GM23338 (cell line): ENCODE results near the gene NDUFS2. TPM values are rescaled to one million over a fixed set of nuclear protein-coding genes. Genes with fewer than 3 reads are reported as not detected.

Experiments
- ATAC-seq: fragments of 200-7000 bp; cut with Tn5 transposase; 3 replicates; pipeline ENCODE4 v1.9.1; 2020
- DNase-seq: peaks from one replicate; pipeline ENCODE4 v3.0.0-alpha.2; 2015; ENCODE audit warnings: low spot score
- H2AFZ ChIP-seq: fragments of 200-600 bp; sonication (generic); 2 replicates; pipeline ENCODE4 v1.8.0; 2016; ENCODE audit warnings: antibody characterized with exemption, mild to moderate bottlenecking, moderate library complexity
- H3F3A ChIP-seq: fragments of 200-600 bp; sonication (generic); replicated peaks from 2 replicates; pipeline ENCODE4 v1.8.0; 2017; ENCODE audit warnings: antibody characterized with exemption, mixed run types, low read depth
- H3K27ac ChIP-seq: fragments of 200-600 bp; sonication (generic); 2 replicates; pipeline ENCODE4 v1.6.1; 2016; ENCODE audit warnings: low read depth
- H3K27me3 ChIP-seq: fragments of 200-600 bp; sonication (generic); 2 replicates; pipeline ENCODE4 v1.8.0; 2016; ENCODE audit warnings: mild to moderate bottlenecking, mixed run types, moderate library complexity; ENCODE audit not compliant: insufficient read depth
- H3K36me3 ChIP-seq: fragments of 200-600 bp; sonication (generic); 2 replicates; pipeline ENCODE4 v1.8.0; 2016; ENCODE audit warnings: mild to moderate bottlenecking; ENCODE audit not compliant: insufficient read depth
- H3K4me1 ChIP-seq: fragments of 200-600 bp; sonication (generic); 2 replicates; pipeline ENCODE4 v1.8.0; 2016; ENCODE audit warnings: mild to moderate bottlenecking, moderate library complexity; ENCODE audit not compliant: insufficient read depth
- H3K4me2 ChIP-seq: fragments of 200-600 bp; sonication (generic); 2 replicates; pipeline ENCODE4 v1.7.1; 2017; ENCODE audit warnings: mixed run types
- H3K4me3 ChIP-seq: fragments of 200-600 bp; sonication (generic); 2 replicates; pipeline ENCODE4 v1.6.1; 2016; ENCODE audit warnings: mixed run types
- H3K79me2 ChIP-seq: fragments of 200-600 bp; sonication (generic); replicated peaks from 2 replicates; pipeline ENCODE4 v1.8.0; 2017; ENCODE audit warnings: mild to moderate bottlenecking; ENCODE audit not compliant: insufficient read depth
- H3K9me2 ChIP-seq: fragments of 200-600 bp; sonication (generic); 2 replicates; pipeline ENCODE4 v1.8.0; 2017; ENCODE audit not compliant: insufficient read depth
- H4K20me1 ChIP-seq: fragments of 200-600 bp; sonication (generic); replicated peaks from 2 replicates; pipeline ENCODE4 v1.8.0; 2017; ENCODE audit warnings: mild to moderate bottlenecking; ENCODE audit not compliant: insufficient read depth
- H3K27ac Mint-ChIP-seq: 2 replicates; pipeline ENCODE4 v1.8.0; 2020; ENCODE audit warnings: inconsistent platforms, mild to moderate bottlenecking, moderate library complexity, mixed read lengths
- H3K27me3 Mint-ChIP-seq: 3 replicates; pipeline ENCODE4 v1.8.0; 2022; ENCODE audit warnings: low read depth, mild to moderate bottlenecking, moderate library complexity, mixed read lengths, inconsistent platforms; ENCODE audit not compliant: insufficient read depth, poor library complexity
- H3K36me3 Mint-ChIP-seq: 3 replicates; pipeline ENCODE4 v1.8.0; 2021; ENCODE audit warnings: low read depth, mild to moderate bottlenecking, inconsistent platforms, moderate library complexity, mixed read lengths
- H3K4me1 Mint-ChIP-seq: 3 replicates; pipeline ENCODE4 v1.8.0; 2020; ENCODE audit warnings: mild to moderate bottlenecking, inconsistent platforms, mixed read lengths
- H3K4me3 Mint-ChIP-seq: 3 replicates; pipeline ENCODE4 v1.8.0; 2021; ENCODE audit warnings: moderate library complexity, mild to moderate bottlenecking, inconsistent platforms, mixed read lengths
- H3K9me3 Mint-ChIP-seq: 3 replicates; pipeline ENCODE4 v1.8.0; 2020; ENCODE audit warnings: moderate library complexity, mild to moderate bottlenecking, inconsistent platforms, mixed read lengths
- CREB1 ChIP-seq: fragments of 250-450 bp; sonication (Bioruptor Pico); IDR thresholded peaks from 2 replicates; pipeline ENCODE4 v1.5.0; 2020; ENCODE audit warnings: low read depth, mild to moderate bottlenecking, moderate library complexity
- EZH2 ChIP-seq: fragments of 200-600 bp; sonication (generic); IDR thresholded peaks from one replicate; pipeline ENCODE4 v1.8.0; 2017; ENCODE audit warnings: antibody characterized with exemption, mild to moderate bottlenecking, low read depth; ENCODE audit not compliant: unreplicated experiment
- EZH2phosphoT487 ChIP-seq: fragments of 200-600 bp; sonication (generic); IDR thresholded peaks from one replicate; pipeline ENCODE4 v1.8.1; 2018; ENCODE audit warnings: antibody characterized with exemption; ENCODE audit not compliant: unreplicated experiment
- JUNB ChIP-seq: IDR thresholded peaks from one replicate; pipeline ENCODE4 v1.6.1; 2016; ENCODE audit warnings: antibody characterized with exemption; ENCODE audit not compliant: unreplicated experiment
- NANOG ChIP-seq: IDR thresholded peaks from 2 replicates; pipeline ENCODE4 v1.6.1; 2016; ENCODE audit warnings: antibody characterized with exemption, borderline replicate concordance
- POLR2AphosphoS5 ChIP-seq: IDR thresholded peaks from 2 replicates; pipeline ENCODE4 v1.6.1; 2016; ENCODE audit warnings: antibody characterized with exemption, low read depth
- STAT1 ChIP-seq: IDR thresholded peaks from one replicate; pipeline ENCODE4 v1.6.1; 2016; ENCODE audit warnings: antibody characterized with exemption; ENCODE audit not compliant: unreplicated experiment
- ZNF114 ChIP-seq: fragments of 250-450 bp; sonication (Bioruptor Pico); IDR thresholded peaks from 2 replicates; pipeline ENCODE4 v1.5.0; 2020; ENCODE audit warnings: mild to moderate bottlenecking, moderate library complexity
- ZNF331 ChIP-seq: fragments of 250-450 bp; sonication (Bioruptor Pico); IDR thresholded peaks from 2 replicates; pipeline ENCODE4 v1.5.0; 2020; ENCODE audit warnings: low read depth, mild to moderate bottlenecking, moderate library complexity
- polyA plus RNA-seq: library from polyadenylated mRNA; unstranded; fragments of >200 nt; fragmentation: Nextera tagmentation; extraction: Ambion mirVana; gene quantifications from 2 replicates; pipeline ENCODE4 v1.2.1, GENCODE V29; 2016
- total RNA-seq: library from RNA; depleted of rRNA; stranded (reverse); fragments of >200 nt; shearing (Covaris generic); gene quantifications from 2 replicates; pipeline ENCODE4 v1.2.3, GENCODE V29; 2014
- TF ChIP-seq, protein P1 (sequence below): IDR thresholded peaks from 2 replicates; pipeline ENCODE4 v1.6.1; 2016; ENCODE audit warnings: antibody characterized with exemption
- TF ChIP-seq, protein P2 (sequence below): IDR thresholded peaks from one replicate; pipeline ENCODE4 v1.6.1; 2018; ENCODE audit warnings: antibody characterized with exemption; ENCODE audit not compliant: unreplicated experiment
- TF ChIP-seq, protein P3 (sequence below): fragments of 250-450 bp; sonication (Bioruptor Pico); IDR thresholded peaks from 2 replicates; pipeline ENCODE4 v1.5.0; 2020; ENCODE audit warnings: mild to moderate bottlenecking, moderate library complexity
- TF ChIP-seq, protein P4 (sequence below), 2 experiments: fragments of 200-600 bp in 1 of 2; sonication (generic) in 1 of 2; conservative IDR thresholded peaks; 2 replicates each; pipeline versions ENCODE4 v1.5.1 to v1.6.1; 2016 to 2017; ENCODE audit warnings: antibody characterized with exemption in 2 of 2, low read depth in 2 of 2, mild to moderate bottlenecking in 2 of 2, moderate library complexity in 1 of 2

NDUFS2 gene
- total and polyA plus RNA-seq, 2 experiments from 2014 or later: 56.7 to 131 TPM

DNA sequence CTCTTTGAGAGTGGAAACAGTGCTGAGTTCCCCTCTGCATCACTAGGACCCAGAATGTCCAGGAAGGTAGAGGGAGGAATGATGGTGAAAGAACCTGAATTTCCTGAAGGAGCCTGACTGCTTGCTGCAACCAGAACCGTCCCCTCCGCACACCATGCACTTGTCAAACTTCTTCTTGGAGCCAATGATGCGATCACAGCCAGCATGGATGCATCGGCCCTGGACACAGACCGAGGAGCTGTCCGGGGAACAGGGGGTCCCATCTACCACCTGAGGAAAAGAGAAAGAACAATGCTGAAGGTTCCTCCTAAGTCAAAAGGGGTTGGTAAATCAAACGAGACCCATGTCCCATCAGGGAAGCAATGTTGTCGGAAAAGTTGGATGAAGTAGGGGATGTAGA is 10.2 kb upstream of the NDUFS2 start:
- Mint-ChIP-seq H3K27me3 (peaks cover 5% of the 10 kb centered on the region), H3K36me3 (peaks cover 11% of the 10 kb centered on the region; the same call in 2 of the 3 replicates), H3K27ac (no peak overlapping the region), H3K4me3 (no peak overlapping the region), H3K4me1 (peaks cover 17% of the 10 kb centered on the region), H3K9me3 (no peaks in the 10 kb centered on the region)
- no peak overlapping the region; the same call in 1 of the 2 replicates for H3K27ac ChIP-seq
- H3K36me3 ChIP-seq: no peaks in the 10 kb centered on the region
- no peaks in the 10 kb centered on the region for H4K20me1 ChIP-seq
- no peak overlapping the region for H2AFZ ChIP-seq
- ATAC-seq (no peak), DNase-seq (no peak)
- H3K4me3 ChIP-seq: no peak overlapping the region
- H3K4me2 ChIP-seq: no peak overlapping the region
- TF ChIP-seq, protein P1, sequence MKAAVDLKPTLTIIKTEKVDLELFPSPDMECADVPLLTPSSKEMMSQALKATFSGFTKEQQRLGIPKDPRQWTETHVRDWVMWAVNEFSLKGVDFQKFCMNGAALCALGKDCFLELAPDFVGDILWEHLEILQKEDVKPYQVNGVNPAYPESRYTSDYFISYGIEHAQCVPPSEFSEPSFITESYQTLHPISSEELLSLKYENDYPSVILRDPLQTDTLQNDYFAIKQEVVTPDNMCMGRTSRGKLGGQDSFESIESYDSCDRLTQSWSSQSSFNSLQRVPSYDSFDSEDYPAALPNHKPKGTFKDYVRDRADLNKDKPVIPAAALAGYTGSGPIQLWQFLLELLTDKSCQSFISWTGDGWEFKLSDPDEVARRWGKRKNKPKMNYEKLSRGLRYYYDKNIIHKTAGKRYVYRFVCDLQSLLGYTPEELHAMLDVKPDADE: no peak
- TF ChIP-seq CREB1 (CRISPR knock-in tag): no peak
- no peak for TF ChIP-seq EZH2
- no peak for TF ChIP-seq JUNB
- TF ChIP-seq ZNF114 (CRISPR knock-in tag): no peak
- no peak for TF ChIP-seq POLR2AphosphoS5
- TF ChIP-seq, protein P2, sequence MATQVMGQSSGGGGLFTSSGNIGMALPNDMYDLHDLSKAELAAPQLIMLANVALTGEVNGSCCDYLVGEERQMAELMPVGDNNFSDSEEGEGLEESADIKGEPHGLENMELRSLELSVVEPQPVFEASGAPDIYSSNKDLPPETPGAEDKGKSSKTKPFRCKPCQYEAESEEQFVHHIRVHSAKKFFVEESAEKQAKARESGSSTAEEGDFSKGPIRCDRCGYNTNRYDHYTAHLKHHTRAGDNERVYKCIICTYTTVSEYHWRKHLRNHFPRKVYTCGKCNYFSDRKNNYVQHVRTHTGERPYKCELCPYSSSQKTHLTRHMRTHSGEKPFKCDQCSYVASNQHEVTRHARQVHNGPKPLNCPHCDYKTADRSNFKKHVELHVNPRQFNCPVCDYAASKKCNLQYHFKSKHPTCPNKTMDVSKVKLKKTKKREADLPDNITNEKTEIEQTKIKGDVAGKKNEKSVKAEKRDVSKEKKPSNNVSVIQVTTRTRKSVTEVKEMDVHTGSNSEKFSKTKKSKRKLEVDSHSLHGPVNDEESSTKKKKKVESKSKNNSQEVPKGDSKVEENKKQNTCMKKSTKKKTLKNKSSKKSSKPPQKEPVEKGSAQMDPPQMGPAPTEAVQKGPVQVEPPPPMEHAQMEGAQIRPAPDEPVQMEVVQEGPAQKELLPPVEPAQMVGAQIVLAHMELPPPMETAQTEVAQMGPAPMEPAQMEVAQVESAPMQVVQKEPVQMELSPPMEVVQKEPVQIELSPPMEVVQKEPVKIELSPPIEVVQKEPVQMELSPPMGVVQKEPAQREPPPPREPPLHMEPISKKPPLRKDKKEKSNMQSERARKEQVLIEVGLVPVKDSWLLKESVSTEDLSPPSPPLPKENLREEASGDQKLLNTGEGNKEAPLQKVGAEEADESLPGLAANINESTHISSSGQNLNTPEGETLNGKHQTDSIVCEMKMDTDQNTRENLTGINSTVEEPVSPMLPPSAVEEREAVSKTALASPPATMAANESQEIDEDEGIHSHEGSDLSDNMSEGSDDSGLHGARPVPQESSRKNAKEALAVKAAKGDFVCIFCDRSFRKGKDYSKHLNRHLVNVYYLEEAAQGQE: no peak
- no peak for TF ChIP-seq NANOG
- no peak for TF ChIP-seq EZH2phosphoT487
- TF ChIP-seq ZNF331: no peak
- TF ChIP-seq STAT1: no peak
- TF ChIP-seq, protein P3, sequence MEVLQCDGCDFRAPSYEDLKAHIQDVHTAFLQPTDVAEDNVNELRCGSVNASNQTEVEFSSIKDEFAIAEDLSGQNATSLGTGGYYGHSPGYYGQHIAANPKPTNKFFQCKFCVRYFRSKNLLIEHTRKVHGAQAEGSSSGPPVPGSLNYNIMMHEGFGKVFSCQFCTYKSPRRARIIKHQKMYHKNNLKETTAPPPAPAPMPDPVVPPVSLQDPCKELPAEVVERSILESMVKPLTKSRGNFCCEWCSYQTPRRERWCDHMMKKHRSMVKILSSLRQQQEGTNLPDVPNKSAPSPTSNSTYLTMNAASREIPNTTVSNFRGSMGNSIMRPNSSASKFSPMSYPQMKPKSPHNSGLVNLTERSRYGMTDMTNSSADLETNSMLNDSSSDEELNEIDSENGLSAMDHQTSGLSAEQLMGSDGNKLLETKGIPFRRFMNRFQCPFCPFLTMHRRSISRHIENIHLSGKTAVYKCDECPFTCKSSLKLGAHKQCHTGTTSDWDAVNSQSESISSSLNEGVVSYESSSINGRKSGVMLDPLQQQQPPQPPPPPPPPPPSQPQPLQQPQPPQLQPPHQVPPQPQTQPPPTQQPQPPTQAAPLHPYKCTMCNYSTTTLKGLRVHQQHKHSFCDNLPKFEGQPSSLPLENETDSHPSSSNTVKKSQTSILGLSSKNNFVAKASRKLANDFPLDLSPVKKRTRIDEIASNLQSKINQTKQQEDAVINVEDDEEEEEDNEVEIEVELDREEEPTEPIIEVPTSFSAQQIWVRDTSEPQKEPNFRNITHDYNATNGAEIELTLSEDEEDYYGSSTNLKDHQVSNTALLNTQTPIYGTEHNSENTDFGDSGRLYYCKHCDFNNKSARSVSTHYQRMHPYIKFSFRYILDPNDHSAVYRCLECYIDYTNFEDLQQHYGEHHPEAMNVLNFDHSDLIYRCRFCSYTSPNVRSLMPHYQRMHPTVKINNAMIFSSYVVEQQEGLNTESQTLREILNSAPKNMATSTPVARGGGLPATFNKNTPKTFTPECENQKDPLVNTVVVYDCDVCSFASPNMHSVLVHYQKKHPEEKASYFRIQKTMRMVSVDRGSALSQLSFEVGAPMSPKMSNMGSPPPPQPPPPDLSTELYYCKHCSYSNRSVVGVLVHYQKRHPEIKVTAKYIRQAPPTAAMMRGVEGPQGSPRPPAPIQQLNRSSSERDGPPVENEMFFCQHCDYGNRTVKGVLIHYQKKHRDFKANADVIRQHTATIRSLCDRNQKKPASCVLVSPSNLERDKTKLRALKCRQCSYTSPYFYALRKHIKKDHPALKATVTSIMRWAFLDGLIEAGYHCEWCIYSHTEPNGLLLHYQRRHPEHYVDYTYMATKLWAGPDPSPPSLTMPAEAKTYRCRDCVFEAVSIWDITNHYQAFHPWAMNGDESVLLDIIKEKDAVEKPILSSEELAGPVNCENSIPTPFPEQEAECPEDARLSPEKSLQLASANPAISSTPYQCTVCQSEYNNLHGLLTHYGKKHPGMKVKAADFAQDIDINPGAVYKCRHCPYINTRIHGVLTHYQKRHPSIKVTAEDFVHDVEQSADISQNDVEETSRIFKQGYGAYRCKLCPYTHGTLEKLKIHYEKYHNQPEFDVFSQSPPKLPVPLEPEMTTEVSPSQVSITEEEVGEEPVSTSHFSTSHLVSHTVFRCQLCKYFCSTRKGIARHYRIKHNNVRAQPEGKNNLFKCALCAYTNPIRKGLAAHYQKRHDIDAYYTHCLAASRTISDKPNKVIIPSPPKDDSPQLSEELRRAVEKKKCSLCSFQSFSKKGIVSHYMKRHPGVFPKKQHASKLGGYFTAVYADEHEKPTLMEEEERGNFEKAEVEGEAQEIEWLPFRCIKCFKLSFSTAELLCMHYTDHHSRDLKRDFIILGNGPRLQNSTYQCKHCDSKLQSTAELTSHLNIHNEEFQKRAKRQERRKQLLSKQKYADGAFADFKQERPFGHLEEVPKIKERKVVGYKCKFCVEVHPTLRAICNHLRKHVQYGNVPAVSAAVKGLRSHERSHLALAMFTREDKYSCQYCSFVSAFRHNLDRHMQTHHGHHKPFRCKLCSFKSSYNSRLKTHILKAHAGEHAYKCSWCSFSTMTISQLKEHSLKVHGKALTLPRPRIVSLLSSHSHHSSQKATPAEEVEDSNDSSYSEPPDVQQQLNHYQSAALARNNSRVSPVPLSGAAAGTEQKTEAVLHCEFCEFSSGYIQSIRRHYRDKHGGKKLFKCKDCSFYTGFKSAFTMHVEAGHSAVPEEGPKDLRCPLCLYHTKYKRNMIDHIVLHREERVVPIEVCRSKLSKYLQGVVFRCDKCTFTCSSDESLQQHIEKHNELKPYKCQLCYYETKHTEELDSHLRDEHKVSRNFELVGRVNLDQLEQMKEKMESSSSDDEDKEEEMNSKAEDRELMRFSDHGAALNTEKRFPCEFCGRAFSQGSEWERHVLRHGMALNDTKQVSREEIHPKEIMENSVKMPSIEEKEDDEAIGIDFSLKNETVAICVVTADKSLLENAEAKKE (CRISPR knock-in tag): no peak
- TF ChIP-seq, protein P4, sequence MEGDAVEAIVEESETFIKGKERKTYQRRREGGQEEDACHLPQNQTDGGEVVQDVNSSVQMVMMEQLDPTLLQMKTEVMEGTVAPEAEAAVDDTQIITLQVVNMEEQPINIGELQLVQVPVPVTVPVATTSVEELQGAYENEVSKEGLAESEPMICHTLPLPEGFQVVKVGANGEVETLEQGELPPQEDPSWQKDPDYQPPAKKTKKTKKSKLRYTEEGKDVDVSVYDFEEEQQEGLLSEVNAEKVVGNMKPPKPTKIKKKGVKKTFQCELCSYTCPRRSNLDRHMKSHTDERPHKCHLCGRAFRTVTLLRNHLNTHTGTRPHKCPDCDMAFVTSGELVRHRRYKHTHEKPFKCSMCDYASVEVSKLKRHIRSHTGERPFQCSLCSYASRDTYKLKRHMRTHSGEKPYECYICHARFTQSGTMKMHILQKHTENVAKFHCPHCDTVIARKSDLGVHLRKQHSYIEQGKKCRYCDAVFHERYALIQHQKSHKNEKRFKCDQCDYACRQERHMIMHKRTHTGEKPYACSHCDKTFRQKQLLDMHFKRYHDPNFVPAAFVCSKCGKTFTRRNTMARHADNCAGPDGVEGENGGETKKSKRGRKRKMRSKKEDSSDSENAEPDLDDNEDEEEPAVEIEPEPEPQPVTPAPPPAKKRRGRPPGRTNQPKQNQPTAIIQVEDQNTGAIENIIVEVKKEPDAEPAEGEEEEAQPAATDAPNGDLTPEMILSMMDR (conservative IDR thresholded peaks at IDR 0.05; ENCODE audit: low read depth in 2 of 2): no peak
- peaks cover 11% of the 10 kb centered on the region; the same call in 1 of the 2 replicates for H3K4me1 ChIP-seq
- no peaks in the 10 kb centered on the region for H3K79me2 ChIP-seq
- H3K9me2 ChIP-seq: no peaks in the 10 kb centered on the region
- no peaks in the 10 kb centered on the region for H3K27me3 ChIP-seq
- 0 out of 2 replicates have a peak, but pooled peaks cover 3% of the 10 kb centered on the region for H3F3A ChIP-seq
